Gastrocnemius medialis (tissue), 4 donors: Measurements from ENCODE around the gene SPTLC3. TPM values are rescaled to one million over a fixed set of nuclear protein-coding genes. Genes with fewer than 3 reads are reported as not detected.

Source experiments
- ATAC-seq, 2 donors: fragments of 150-250 bp; one replicate each; pipeline ENCODE4 v1.9.1; 2016
- DNase-seq, 2 donors: peaks; one replicate each; pipeline ENCODE4 v3.0.0-alpha.2; 2019
- H3K27ac ChIP-seq, 4 donors: fragments of 200-600 bp; sonication (generic); 1 replicate in 1 of 4; 2 replicates in 3 of 4; pipeline ENCODE4 v1.5.1; 2016 to 2018; ENCODE audit warnings: mild to moderate bottlenecking in 2 of 4, moderate library complexity in 1 of 4
- H3K27me3 ChIP-seq, 3 donors: fragments of 200-600 bp; sonication (generic) in 2 of 3; 1 replicate in 1 of 3; 2 replicates in 2 of 3; pipeline versions ENCODE4 v1.5.1 to v1.6.0; 2016 to 2019; ENCODE audit warnings: mild to moderate bottlenecking in 1 of 3, moderate library complexity in 1 of 3
- H3K36me3 ChIP-seq, 2 donors: fragments of 200-600 bp; sonication (generic) in 1 of 2; one replicate each; pipeline ENCODE4 v1.5.1; 2017 to 2018
- H3K4me1 ChIP-seq, 2 donors: fragments of 200-600 bp; sonication (generic) in 1 of 2; one replicate each; pipeline ENCODE4 v1.5.1; 2016 to 2017; ENCODE audit warnings: mild to moderate bottlenecking in 2 of 2
- H3K4me3 ChIP-seq, 4 donors: fragments of 200-600 bp; sonication (generic) in 3 of 4; 1 replicate in 1 of 4; 2 replicates in 3 of 4; pipeline ENCODE4 v1.5.1; 2016 to 2019; ENCODE audit warnings: mild to moderate bottlenecking in 2 of 4
- H3K9me3 ChIP-seq, 3 donors: fragments of 200-600 bp; sonication (generic) in 2 of 3; 1 replicate in 1 of 3; 2 replicates in 2 of 3; pipeline ENCODE4 v1.5.1; 2016 to 2019
- CTCF ChIP-seq, 5 experiments: fragments of 450-650 bp in 3 of 5; fragments of 200-600 bp in 2 of 5; sonication (generic) in 2 of 5; IDR thresholded peaks in 4 of 5; conservative IDR thresholded peaks in 1 of 5; 1 replicate in 4 of 5; 2 replicates in 1 of 5; pipeline ENCODE4 v1.5.1; 2016 to 2019; ENCODE audit warnings: antibody characterized with exemption in 5 of 5, mild to moderate bottlenecking in 3 of 5, moderate library complexity in 3 of 5
- POLR2A ChIP-seq, 2 donors: fragments of 450-650 bp; IDR thresholded peaks; one replicate each; pipeline ENCODE4 v1.6.1; 2017; ENCODE audit warnings: antibody characterized with exemption in 2 of 2, mild to moderate bottlenecking in 2 of 2, moderate library complexity in 2 of 2
- in situ Hi-C, 4 donors: fragments of 200-750 bp; cut with MboI; loops; one replicate each; pipeline versions ENCODE4 v1.15.0 to v1.8.0; 2017; ENCODE audit warnings: low sequenced_read_pairs in 4 of 4
- intact Hi-C: fragments of 100-400 bp; cut with DNase I; formaldehyde crosslinking; loops from one replicate; pipeline ENCODE4 v1.15.1; 2023; ENCODE audit warnings: low total_unique reads
- total RNA-seq, 4 donors: library from RNA; depleted of rRNA; stranded (reverse); fragments of >200 nt; gene quantifications; one replicate each; pipeline versions ENCODE4 v1.1.0 to v1.2.3, GENCODE V29; 2016

The SPTLC3 gene
- total RNA-seq, 4 donors from 2014 or later = 0.46 to 2.4 (median 1.2) TPM

- H3K27me3 ChIP-seq = no peaks in the 10 kb centered on the region
- TF ChIP-seq CTCF (IDR thresholded peaks at IDR 0.05 in 4 of 5, conservative IDR thresholded peaks at IDR 0.05 in 1 of 5) = no peak
- TF ChIP-seq POLR2A (IDR thresholded peaks at IDR 0.05) = no peak
- DNase-seq (no peak), ATAC-seq (no peak)
- H3K4me1 ChIP-seq = peaks cover 28% of the 10 kb centered on the region in 2 donors
- H3K27ac ChIP-seq = no peak overlapping the region
- no peaks in the 10 kb centered on the region for H3K36me3 ChIP-seq
- in situ Hi-C loops (loop anchor here in 1 of 4 donors (25.0 kb wide), 1 partner anchor 388 kb away; no protein-coding TSS in a partner anchor), intact Hi-C loops (no loop called here)
- no peaks in the 10 kb centered on the region for H3K9me3 ChIP-seq
- no peak overlapping the region for H3K4me3 ChIP-seq
These were observed 140.8 kb downstream of the SPTLC3 start for GRCh38 chr20:13149371-13150105.

GRCh38 chr20:13158369-13158768 is 149.6 kb downstream of the SPTLC3 start:
- no peaks in the 10 kb centered on the region for H3K27me3 ChIP-seq
- in situ Hi-C loops = no loop called here
- DNase-seq = no peak
- no peak for TF ChIP-seq CTCF (IDR thresholded peaks at IDR 0.05 in 4 of 5, conservative IDR thresholded peaks at IDR 0.05 in 1 of 5)
- no peak for TF ChIP-seq POLR2A (IDR thresholded peaks at IDR 0.05)
- no peak overlapping the region for H3K4me3 ChIP-seq
- intact Hi-C loops = no loop called here
- H3K4me1 ChIP-seq = peaks cover 8 to 19% of the 10 kb centered on the region in 2 donors
- H3K36me3 ChIP-seq = no peaks in the 10 kb centered on the region
- H3K9me3 ChIP-seq = no peaks in the 10 kb centered on the region
- no peak overlapping the region for H3K27ac ChIP-seq
- ATAC-seq = no peak

GRCh38 chr20:13159889-13160288 is 151.1 kb downstream of the SPTLC3 start:
- DNase-seq (no peak), ATAC-seq (no peak)
- Histone ChIP-seq H3K9me3 (no peaks in the 10 kb centered on the region), H3K27me3 (no peaks in the 10 kb centered on the region), H3K36me3 (no peaks in the 10 kb centered on the region), H3K4me3 (no peak overlapping the region), H3K4me1 (peaks cover 8 to 19% of the 10 kb centered on the region in 2 donors), H3K27ac (no peak overlapping the region)
- in situ Hi-C loops (no loop called here), intact Hi-C loops (no loop called here)
- TF ChIP-seq CTCF (IDR thresholded peaks at IDR 0.05 in 4 of 5, conservative IDR thresholded peaks at IDR 0.05 in 1 of 5) = no peak
- TF ChIP-seq POLR2A (IDR thresholded peaks at IDR 0.05) = no peak

GRCh38 chr20:13165203-13165602 is 156.4 kb downstream of the SPTLC3 start:
- Histone ChIP-seq H3K27ac (no peak overlapping the region), H3K4me3 (no peak overlapping the region), H3K9me3 (no peaks in the 10 kb centered on the region), H3K36me3 (no peaks in the 10 kb centered on the region), H3K4me1 (no peaks in the 10 kb centered on the region), H3K27me3 (no peaks in the 10 kb centered on the region)
- no peak for TF ChIP-seq POLR2A (IDR thresholded peaks at IDR 0.05)
- TF ChIP-seq CTCF (IDR thresholded peaks at IDR 0.05 in 4 of 5, conservative IDR thresholded peaks at IDR 0.05 in 1 of 5) = no peak
- in situ Hi-C loops = no loop called here
- DNase-seq (no peak), ATAC-seq (no peak)
- intact Hi-C loops = no loop called here
